Amniotic epithelial cell (primary cell): ENCODE measurements around the gene PHETA1.
"Not testable (repeated sequence)": the region's sequence is repeated elsewhere in the genome, so short reads cannot be mapped to it uniquely, and the experiment has no call there.

Source experiments
- DNase-seq: peaks from one replicate; pipeline ENCODE4 v3.0.0-alpha.2; 2010; ENCODE audit warnings: low read depth

The PHETA1 gene

GRCh38 chr12:111405149-111405858, 36.4 kb upstream of the PHETA1 start:
- DNase-seq, result peak; percentile 89

DNA sequence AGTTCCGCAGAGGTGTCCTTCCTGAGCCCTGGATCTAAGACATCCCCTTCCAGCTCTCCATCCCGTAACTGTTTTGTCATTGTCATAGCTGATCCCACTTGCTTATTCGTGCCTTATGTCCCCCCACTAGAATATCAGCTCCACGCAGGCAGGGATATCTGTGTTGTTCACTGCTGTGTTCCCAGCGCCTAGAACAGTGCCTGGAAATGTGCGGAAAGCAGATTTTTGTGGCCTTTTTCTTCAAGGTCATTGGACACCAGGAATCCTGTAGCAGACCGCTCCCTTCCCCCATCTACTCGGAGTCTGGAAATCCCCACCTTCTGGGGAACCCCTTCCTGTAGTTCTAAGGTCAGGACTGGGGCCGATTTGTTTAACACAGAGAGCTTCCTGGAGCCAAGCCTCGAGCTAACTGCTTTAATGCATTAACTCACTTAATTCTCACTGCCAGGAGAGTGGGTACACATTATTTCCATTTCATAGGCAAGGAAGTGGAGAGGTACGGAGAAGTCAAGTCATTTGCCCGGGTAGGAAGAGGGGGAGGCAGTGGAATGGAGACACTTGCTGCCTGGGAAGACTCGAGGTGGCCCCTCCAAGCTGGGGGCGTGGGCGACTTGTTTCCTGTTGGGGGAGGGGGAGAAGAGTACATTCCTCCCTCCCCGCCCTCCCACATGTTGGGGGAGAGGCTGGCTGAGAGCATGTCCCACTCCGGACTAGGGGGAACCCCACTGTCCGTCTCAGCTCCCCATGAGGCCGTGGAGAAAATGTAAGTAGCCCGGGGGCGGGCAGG, 35.7 kb upstream of the PHETA1 start:
- DNase-seq, result peak; percentile 42

DNA sequence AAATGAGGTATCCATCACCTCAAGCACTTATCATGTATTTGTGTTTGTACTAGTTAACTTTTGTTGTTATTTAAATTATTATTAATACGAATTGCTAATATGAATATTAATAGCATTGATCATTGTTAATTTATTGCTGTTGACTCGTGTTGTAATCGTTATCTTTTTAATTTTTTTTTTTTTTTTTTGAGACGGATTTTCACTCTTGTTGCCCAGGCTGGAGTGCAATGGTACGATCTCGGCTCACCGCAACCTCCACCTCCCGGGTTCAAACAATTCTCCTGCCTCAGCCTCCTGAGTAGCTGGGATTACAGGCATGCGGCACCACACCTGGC, 33.6 kb upstream of the PHETA1 start:
- DNase-seq, result not testable (repeated sequence)

DNA sequence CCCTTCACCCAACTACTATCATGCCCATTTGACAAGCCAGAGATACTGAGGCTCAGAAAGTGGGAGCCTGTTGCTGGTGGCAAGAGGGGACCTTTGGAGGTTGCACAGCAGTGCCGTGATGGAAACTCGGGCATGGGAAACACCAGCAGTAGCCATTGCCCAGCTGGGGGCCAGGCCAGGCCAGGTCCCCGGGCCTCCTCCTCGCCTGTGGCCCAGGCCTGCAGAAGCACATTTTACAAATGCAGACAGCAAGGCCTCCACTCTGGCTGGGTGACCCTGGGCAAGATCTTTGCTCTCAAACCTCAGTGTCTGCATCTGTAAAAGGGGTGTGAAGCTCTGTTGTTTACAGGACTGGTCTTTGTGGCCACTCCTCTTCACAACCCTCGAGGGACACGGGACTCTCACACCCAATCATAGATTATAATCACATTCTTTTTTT, 32.3 kb upstream of the PHETA1 start:
- DNase-seq, result no peak

DNA sequence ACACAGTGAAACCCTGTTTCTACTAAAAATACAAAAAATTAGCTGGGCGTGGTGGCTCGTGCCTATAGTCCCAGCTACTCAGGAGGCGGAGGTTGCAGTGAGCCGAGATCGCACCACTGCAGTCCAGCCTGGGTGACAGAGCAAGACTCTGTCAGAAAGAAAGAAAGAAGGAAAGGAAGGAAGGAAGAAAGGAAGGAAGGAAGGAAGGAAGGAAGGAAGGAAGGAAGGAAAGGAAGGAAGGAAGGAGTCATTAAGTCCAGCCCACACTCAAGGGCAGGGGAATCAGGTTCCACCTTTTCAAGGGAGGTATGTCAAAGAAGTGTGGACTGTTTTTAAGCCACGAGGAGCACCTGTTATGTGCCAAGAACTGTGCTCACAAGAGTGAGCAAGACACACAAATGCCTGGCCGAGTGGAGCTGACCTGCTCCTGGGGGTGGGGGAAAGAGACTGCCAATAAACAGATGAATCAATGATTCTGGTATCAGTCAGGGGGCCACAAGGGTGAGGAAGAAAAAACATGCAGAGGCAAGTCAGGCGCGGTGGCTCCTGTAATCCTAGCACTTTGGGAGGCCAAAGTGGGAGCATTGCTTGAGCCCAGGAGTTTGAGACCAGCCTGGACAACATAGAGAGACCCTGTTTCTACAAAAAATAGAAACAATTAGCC, 31.0 kb upstream of the PHETA1 start:
- DNase-seq, result not testable (repeated sequence)

DNA sequence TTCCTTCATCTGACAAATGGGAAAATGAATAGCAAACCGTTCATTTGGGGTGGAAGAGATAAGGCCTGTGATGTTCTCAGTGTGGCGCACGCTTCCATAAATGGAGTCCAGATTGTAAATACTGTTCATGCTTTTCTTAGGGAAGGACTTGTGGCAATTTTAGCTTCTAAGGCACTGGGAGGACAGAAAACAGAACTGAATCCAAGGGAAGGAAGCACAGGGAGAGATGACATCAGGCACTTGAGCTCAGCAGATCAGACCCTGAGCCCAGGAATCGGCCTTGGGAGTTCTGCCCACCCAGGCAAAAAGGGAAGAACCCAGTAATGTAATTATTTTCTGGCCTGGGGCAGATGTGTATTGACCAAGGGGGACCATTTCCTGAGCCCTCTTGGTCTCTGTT, 29.6 kb upstream of the PHETA1 start:
- no peak for DNase-seq

DNA sequence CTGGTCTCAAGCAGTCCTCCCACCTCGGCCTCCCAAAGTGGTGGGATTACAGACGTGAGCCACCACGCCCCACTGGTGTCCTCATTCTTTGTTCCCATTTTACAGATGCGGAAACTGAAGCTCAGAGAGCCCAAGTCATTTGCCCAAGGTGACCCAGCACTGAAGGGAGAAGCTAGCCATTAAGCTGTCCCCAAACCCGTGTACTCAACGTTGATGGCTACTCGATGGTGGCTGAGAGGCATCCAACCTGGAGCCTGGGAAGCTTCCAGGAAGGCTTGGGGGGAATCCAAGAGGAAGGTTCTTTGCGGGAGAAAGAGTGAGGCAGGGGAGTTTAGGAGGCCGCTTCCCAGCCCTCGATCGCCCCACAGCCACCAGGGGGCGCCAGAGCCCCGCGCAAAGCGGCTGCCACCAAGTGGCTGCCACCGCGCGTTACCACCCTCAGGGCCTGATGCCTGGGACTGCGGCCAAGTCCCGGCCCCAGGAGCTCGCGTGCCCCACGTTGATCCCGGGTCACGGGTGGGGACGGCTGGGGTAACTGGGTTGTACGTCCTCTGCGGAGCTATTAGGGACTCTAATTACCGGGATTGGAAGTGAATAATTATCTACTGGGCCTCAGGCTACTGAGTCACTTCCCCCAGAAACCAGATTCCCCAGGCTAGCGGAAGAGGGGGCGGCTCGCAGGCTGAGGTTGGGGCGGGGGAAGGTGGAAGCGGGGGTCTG, 28.0 kb upstream of the PHETA1 start:
- DNase-seq, result peak; percentile 55

- DNase-seq, result not testable (repeated sequence)
Measured at GRCh38 chr12:111396271-111396670, 27.4 kb upstream of the PHETA1 start.

- DNase-seq, result no peak
Measured at GRCh38 chr12:111395336-111396187, 26.7 kb upstream of the PHETA1 start.

GRCh38 chr12:111394480-111394879, 25.6 kb upstream of the PHETA1 start:
- no peak for DNase-seq

- peak; percentile 61 for DNase-seq
Measured at GRCh38 chr12:111393700-111394300, 24.9 kb upstream of the PHETA1 start.

- DNase-seq, result no peak
Measured at GRCh38 chr12:111390910-111391309, 22.0 kb upstream of the PHETA1 start.

- no peak for DNase-seq
Measured at GRCh38 chr12:111389635-111390034, 20.7 kb upstream of the PHETA1 start.

DNA sequence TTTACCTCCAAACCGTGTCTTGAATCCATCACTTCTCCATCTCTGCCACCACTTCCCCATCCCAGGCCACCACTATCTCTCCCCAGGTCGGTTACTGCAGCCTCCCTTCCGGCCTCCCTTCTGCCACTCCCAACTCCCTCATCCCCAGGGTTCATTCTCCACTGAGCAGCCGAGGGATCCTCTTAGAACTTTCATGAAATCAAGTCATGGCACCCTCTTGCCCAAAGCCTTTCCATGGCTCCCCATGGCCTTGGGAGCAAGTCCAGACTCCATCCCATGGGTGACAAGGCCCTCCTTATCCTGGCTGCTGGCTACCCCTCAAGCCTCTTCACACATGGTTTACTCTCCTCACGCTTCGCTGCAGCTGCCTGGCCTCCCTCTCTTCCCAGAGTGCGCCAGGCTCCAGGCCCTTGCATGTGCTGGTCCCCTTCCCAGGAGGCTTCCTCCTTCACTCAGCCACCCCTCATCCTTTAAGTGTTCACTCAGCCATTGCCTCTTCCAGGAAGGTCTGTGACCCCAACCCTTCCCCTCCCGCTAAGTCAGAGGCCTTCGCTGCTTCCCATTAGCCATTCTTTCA, 18.9 kb upstream of the PHETA1 start:
- no peak for DNase-seq

GRCh38 chr12:111386885-111387284, 18.0 kb upstream of the PHETA1 start:
- DNase-seq, result no peak

- no peak for DNase-seq
Measured at GRCh38 chr12:111384596-111384995, 15.7 kb upstream of the PHETA1 start.

- DNase-seq, result no peak
Measured at GRCh38 chr12:111379942-111380554, 11.2 kb upstream of the PHETA1 start.

DNA sequence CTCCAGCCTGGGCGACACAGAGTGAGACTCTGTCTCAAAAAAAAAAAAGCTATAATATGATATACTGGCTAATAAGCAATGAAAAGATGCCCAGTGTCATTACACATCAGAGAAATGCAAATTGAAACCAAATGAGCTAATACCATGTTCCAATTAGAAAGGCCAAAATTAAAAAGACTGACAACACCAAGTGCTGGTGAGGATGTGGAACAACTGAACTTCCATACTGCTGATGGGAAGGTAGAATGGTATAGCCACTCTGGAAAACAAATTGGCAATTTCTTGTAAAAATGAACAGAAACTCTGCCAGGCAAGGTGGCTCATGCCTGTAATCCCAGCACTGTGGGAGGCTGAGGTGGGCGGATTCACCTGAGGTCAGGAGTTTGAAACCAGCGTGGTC, 8.5 kb upstream of the PHETA1 start:
- no peak for DNase-seq

DNA sequence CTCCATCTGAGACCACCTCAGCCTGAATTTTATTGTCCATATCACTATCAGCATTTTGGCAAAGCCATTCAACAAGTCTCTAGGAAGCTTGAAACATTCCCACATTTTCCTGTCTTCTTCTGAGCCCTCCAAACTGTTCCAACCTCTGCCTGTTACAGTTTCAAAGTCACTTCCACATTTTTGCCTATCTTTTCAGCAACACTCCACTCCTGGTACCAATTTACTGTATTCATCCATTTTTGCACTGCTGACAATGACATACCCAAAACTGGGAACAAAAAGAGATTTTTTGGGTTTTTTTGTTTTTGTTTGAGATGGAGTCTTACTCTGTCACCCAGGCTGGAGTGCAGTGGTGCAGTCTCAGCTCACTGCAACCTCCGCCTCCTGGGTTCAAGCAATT, 4.3 kb upstream of the PHETA1 start:
- DNase-seq, result not testable (repeated sequence)
